HepG2 (cell line): ENCODE measurements around the gene USP32. TPM values are rescaled to one million over a fixed set of nuclear protein-coding genes. Genes with fewer than 3 reads are reported as not detected.

ENCODE experiments used
- ATAC-seq: fragments of 200-7000 bp; cut with Tn5 transposase; 3 replicates; pipeline ENCODE4 v1.9.1; 2020; ENCODE audit warnings: mild to moderate bottlenecking, moderate library complexity
- BruUV-seq: library from RNA; stranded (reverse); fragments of 400-500 nt; replicated peaks from 2 replicates; lab custom pipeline; 2021; lab: Mats Ljungman, UMichigan
- CTCF ChIA-PET: fragments of 300-600 bp; formaldehyde crosslinking; extraction: SDS; loops from one replicate; lab custom pipeline; 2021; ENCODE audit warnings: low total read pairs, inconsistent platforms, low intra/inter-chr PET ratio; lab: Yijun Ruan, JAX
- POLR2A ChIA-PET: fragments of 350-600 bp; sonication (Branson Sonifier 250); formaldehyde crosslinking; loops from one replicate; lab custom pipeline; 2020; ENCODE audit warnings: antibody characterized with exemption, inconsistent platforms; lab: Yijun Ruan, JAX
- DNase-seq: peaks from one replicate; pipeline ENCODE4 v3.0.0-alpha.2; 2015; ENCODE audit warnings: low spot score
- FAIRE-seq: peaks from 3 replicates; lab custom pipeline; 2011; peaks lifted over from hg19 to GRCh38; lab: Jason Lieb, UNC
- H2AFZ ChIP-seq: one replicate; pipeline ENCODE4 v1.6.1; 2011; ENCODE audit warnings: low read length, inconsistent platforms
- H3K27ac ChIP-seq: fragments of 300-600 bp; 3 replicates; pipeline ENCODE4 v1.8.0; 2011; ENCODE audit warnings: mixed run types, mild to moderate bottlenecking, mixed read lengths, low read length, inconsistent platforms; ENCODE audit not compliant: insufficient read depth; ENCODE audit errors: extremely low read length
- H3K27me3 ChIP-seq, 2 experiments: fragments of 200-600 bp in 1 of 2; 2 replicates in 1 of 2; 3 replicates in 1 of 2; pipeline versions ENCODE4 v1.6.0 to v1.8.0; 2011; ENCODE audit warnings: low read length in 2 of 2, mild to moderate bottlenecking in 2 of 2, moderate library complexity in 2 of 2, inconsistent platforms in 1 of 2; ENCODE audit not compliant: insufficient read depth in 2 of 2, control insufficient read depth in 1 of 2
- H3K36me3 ChIP-seq, 2 experiments: fragments of 200-600 bp in 1 of 2; replicated peaks in 1 of 2; 2 replicates in 1 of 2; 3 replicates in 1 of 2; pipeline versions ENCODE4 v1.5.1 to v1.8.0; 2011; ENCODE audit warnings: low read length in 2 of 2, inconsistent platforms in 1 of 2; ENCODE audit not compliant: insufficient read depth in 2 of 2, control insufficient read depth in 1 of 2
- H3K4me1 ChIP-seq: 2 replicates; pipeline ENCODE4 v1.5.1; 2012; ENCODE audit warnings: low read length, inconsistent platforms; ENCODE audit not compliant: insufficient read depth
- H3K4me2 ChIP-seq: 2 replicates; pipeline ENCODE4 v1.6.0; 2011; ENCODE audit warnings: low read depth, low read length, inconsistent platforms
- H3K4me3 ChIP-seq, 3 experiments: fragments of 200-600 bp in 1 of 3; sonication (generic), shearing (Covaris generic) in 1 of 3; replicated peaks in 1 of 3; 2 replicates each; pipeline ENCODE4 v1.5.1; 2011 to 2016; ENCODE audit warnings: low read length in 3 of 3, inconsistent platforms in 2 of 3, low read depth in 2 of 3, mild to moderate bottlenecking in 2 of 3, control low read depth in 1 of 3, mixed read lengths in 1 of 3; ENCODE audit not compliant: insufficient read depth in 1 of 3
- H3K79me2 ChIP-seq: one replicate; pipeline ENCODE4 v1.6.1; 2011; ENCODE audit warnings: low read length, inconsistent platforms; ENCODE audit not compliant: insufficient read depth
- H3K9ac ChIP-seq: 2 replicates; pipeline ENCODE4 v1.6.0; 2011; ENCODE audit warnings: mild to moderate bottlenecking, low read depth, low read length, inconsistent platforms; ENCODE audit not compliant: insufficient read depth
- H3K9me3 ChIP-seq: 2 replicates; pipeline ENCODE4 v1.5.1; 2012; ENCODE audit warnings: mild to moderate bottlenecking, low read length
- H4K20me1 ChIP-seq: 2 replicates; pipeline ENCODE4 v1.6.0; 2011; ENCODE audit warnings: inconsistent platforms, mild to moderate bottlenecking, low read length, moderate library complexity; ENCODE audit not compliant: insufficient read depth
- CREB1 ChIP-seq, 2 experiments: fragments of 450-650 bp in 1 of 2; IDR thresholded peaks; 2 replicates each; pipeline ENCODE4 v1.6.1; 2016 to 2017; ENCODE audit warnings: control low read depth in 1 of 2, mild to moderate bottlenecking in 1 of 2, missing compliant biosample characterization in 1 of 2, missing genetic modification characterization in 1 of 2
- PAWR ChIP-seq: sonication (generic); formaldehyde crosslinking; IDR thresholded peaks from 2 replicates; pipeline ENCODE4 v1.4.0; 2020; ENCODE audit warnings: missing genetic modification reagents, mild to moderate bottlenecking, borderline replicate concordance
- THYN1 ChIP-seq: sonication (generic); formaldehyde crosslinking; IDR thresholded peaks from 2 replicates; pipeline ENCODE4 v1.8.1; 2023; ENCODE audit warnings: low read depth, mild to moderate bottlenecking, moderate library complexity, missing genetic modification reagents, borderline replicate concordance
- ZC3H4 ChIP-seq: sonication (generic); formaldehyde crosslinking; IDR thresholded peaks from 2 replicates; pipeline ENCODE4 v1.4.0; 2020; ENCODE audit warnings: missing genetic modification reagents, borderline replicate concordance
- ZNF891 ChIP-seq: sonication (generic); formaldehyde crosslinking; IDR thresholded peaks from 2 replicates; pipeline ENCODE4 v1.5.0; 2020; ENCODE audit warnings: mild to moderate bottlenecking, missing genetic modification reagents
- WGBS: methylation state at CpG from one replicate; pipeline ENCODE4 v1.1.6; 2017; ENCODE audit warnings: low lambda C conversion rate; 5-methylcytosine and 5-hydroxymethylcytosine counted together
- in situ Hi-C: cut with HindIII; loops from 2 replicates; pipeline ENCODE4 v1.10.0; 2017; ENCODE audit warnings: low pct_unique_long_range_greater_than_20kb; ENCODE audit not compliant: extremely low pct_ligation_motif_present
- intact Hi-C: fragments of 100-400 bp; cut with micrococcal nuclease; formaldehyde crosslinking; loops from one replicate; pipeline ENCODE4 v1.10.0; 2022; ENCODE audit not compliant: unreplicated experiment
- polyA plus RNA-seq, 8 experiments: library from polyadenylated mRNA; depleted of rRNA in 3 of 8; stranded (reverse) in 7 of 8; unstranded in 1 of 8; fragments of >200 nt; fragmentation: Illumina TruSeq in 4 of 8; extraction: Trizol in 4 of 8; gene quantifications; 2 replicates each; pipeline versions ENCODE4 v1.2.1 to v1.2.3, GENCODE V29; 2011 to 2016; ENCODE audit warnings: low read depth in 4 of 8, missing spikeins in 1 of 8, mixed read lengths in 1 of 8; ENCODE audit not compliant: insufficient read depth in 1 of 8
- total RNA-seq, 5 experiments: library from RNA; depleted of rRNA; stranded (reverse); fragments of >200 nt; fragmentation: Illumina TruSeq; extraction: Trizol; gene quantifications; 2 replicates each; pipeline ENCODE4 v1.2.3, GENCODE V29; 2016; ENCODE audit warnings: low read depth in 1 of 5
- TF ChIP-seq, protein P1 (sequence below): IDR thresholded peaks from 2 replicates; pipeline ENCODE4 v1.6.1; 2016

Gene USP32
- total and polyA plus RNA-seq, 2 of the 13 experiments (the other 11 are each of a cell fraction or from before 2014, with no cell fraction given): 24.9 to 39.9 TPM

DNA sequence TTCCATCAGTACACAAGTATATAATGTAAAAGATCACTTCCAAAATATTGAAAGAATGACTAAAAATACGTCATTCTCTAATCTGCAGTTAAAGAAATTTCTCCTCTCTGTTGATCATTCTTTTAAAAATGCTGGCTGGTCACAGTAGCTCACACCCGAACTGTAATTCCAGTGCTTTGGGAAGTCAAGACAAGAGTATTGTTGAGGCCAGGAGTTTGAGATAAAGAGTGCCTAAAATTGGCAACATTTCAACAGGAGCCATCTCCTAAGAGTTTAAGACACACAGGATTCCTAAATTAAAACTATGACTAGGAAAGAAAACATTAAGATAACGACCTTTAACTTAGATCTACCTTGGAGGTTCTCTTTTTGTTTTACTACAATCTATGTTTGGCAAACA is 4.5 kb upstream of the USP32 start:
- CTCF ChIA-PET: no interaction called here

DNA sequence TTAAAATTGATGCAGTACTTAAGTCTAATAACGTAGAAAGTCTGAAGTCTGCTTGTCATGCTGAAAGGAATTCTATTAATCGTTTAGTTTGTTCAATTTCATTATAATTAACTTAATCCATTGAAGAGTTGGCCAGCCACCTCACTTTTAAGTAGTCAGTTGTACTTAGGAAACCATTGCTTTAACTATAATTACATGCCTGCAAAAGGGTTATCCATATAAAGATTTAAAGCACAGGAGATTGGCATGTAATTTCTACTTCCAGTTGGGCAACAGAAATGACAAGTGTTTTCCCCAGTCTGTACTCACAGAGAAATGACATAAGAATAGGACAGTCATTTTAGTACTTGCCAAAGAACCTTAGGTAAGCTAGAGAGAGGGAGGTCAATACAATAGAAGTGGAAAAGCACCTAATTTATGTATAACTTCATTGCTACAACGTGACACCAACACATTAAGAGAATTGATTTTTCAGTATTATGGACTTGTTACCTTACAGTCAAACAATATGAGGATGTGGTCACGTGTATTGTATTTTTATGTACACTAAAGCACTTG is 3.7 kb upstream of the USP32 start:
- H3K4me2 ChIP-seq: no peak overlapping the region
- ChIA-PET POLR2A (no interaction called here), CTCF (no interaction called here)
- peaks cover 19% of the 10 kb centered on the region for H3K4me1 ChIP-seq
- in situ Hi-C loops (no loop called here), intact Hi-C loops (no loop called here)
- FAIRE-seq (no peak), ATAC-seq (no peak), DNase-seq (no peak)
- H3K9me3 ChIP-seq: no peaks in the 10 kb centered on the region
- no peak for TF ChIP-seq ZC3H4 (CRISPR knock-in tag)
- TF ChIP-seq ZNF891 (CRISPR knock-in tag): no peak
- 71% methylated on average over 4 of the region's 4 CpGs for WGBS
- no peak overlapping the region for H3K27ac ChIP-seq
- H4K20me1 ChIP-seq: no peaks in the 10 kb centered on the region
- peaks cover 11% of the 10 kb centered on the region for H3K79me2 ChIP-seq
- no peaks in the 10 kb centered on the region for H3K36me3 ChIP-seq
- H3K4me3 ChIP-seq: no peak overlapping the region
- H2AFZ ChIP-seq: no peak overlapping the region
- H3K27me3 ChIP-seq: no peaks in the 10 kb centered on the region; a peak in 1 of 5 replicates
- H3K9ac ChIP-seq: no peak overlapping the region
- BruUV-seq: no TSS peak

More for the DNA sequence above, 4.5 kb upstream of the USP32 start:
- in situ Hi-C loops: no loop called here
- Histone ChIP-seq H3K79me2 (peaks cover 3% of the 10 kb centered on the region), H3K36me3 (no peaks in the 10 kb centered on the region), H3K27ac (no peak overlapping the region), H2AFZ (no peak overlapping the region), H3K4me1 (peaks cover 17% of the 10 kb centered on the region), H3K9me3 (no peaks in the 10 kb centered on the region)
- POLR2A ChIA-PET: interaction anchor here (0.6 kb wide), 1 partner anchor 10 kb away, joined by 3 read pairs; no protein-coding TSS in a partner anchor
- no peak for FAIRE-seq
- TF ChIP-seq, protein P1, sequence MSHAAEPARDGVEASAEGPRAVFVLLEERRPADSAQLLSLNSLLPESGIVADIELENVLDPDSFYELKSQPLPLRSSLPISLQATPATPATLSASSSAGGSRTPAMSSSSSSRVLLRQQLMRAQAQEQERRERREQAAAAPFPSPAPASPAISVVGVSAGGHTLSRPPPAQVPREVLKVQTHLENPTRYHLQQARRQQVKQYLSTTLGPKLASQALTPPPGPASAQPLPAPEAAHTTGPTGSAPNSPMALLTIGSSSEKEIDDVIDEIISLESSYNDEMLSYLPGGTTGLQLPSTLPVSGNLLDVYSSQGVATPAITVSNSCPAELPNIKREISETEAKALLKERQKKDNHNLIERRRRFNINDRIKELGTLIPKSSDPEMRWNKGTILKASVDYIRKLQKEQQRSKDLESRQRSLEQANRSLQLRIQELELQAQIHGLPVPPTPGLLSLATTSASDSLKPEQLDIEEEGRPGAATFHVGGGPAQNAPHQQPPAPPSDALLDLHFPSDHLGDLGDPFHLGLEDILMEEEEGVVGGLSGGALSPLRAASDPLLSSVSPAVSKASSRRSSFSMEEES (CRISPR knock-in tag): no peak
- TF ChIP-seq THYN1 (CRISPR knock-in tag) (no peak), PAWR (CRISPR knock-in tag) (no peak), CREB1 (IDR thresholded peaks at IDR 0.05) (peak; percentile 26; the same call in 1 of the 2 replicates), CREB1 (CRISPR knock-in tag; IDR thresholded peaks at IDR 0.05) (no peak)
- TF ChIP-seq, all 625 proteins: peak for 1
- WGBS: 34% methylated on average over 3 of the region's 3 CpGs
- ATAC-seq (no peak), DNase-seq (no peak)
- Histone ChIP-seq H3K4me2 (no peak overlapping the region), H4K20me1 (no peaks in the 10 kb centered on the region), H3K4me3 (no peak overlapping the region), H3K27me3 (no peaks in the 10 kb centered on the region; a peak in 1 of 5 replicates), H3K9ac (no peak overlapping the region)
- BruUV-seq: no TSS peak
- intact Hi-C loops: no loop called here
